HEK293 (cell line): ENCODE measurements around the gene PHF19.

Source experiments
- CTCF ChIA-PET: fragments of 350-600 bp; formaldehyde crosslinking; extraction: SDS; loops from one replicate; lab custom pipeline; 2021; ENCODE audit warnings: antibody characterized with exemption; lab: Yijun Ruan, JAX
- POLR2A ChIA-PET: fragments of 300-600 bp; formaldehyde crosslinking; extraction: SDS; loops from one replicate; lab custom pipeline; 2020; ENCODE audit warnings: antibody characterized with exemption, inconsistent platforms; lab: Yijun Ruan, JAX
- H3K27ac ChIP-seq: fragments of 200-500 bp; sonication (Bioruptor generic); 2 replicates; pipeline ENCODE4 v1.5.1; 2014; ENCODE audit warnings: low read depth, low read length, control low read depth, inconsistent platforms; ENCODE audit errors: extremely low read depth
- H3K36me3 ChIP-seq, 2 experiments: fragments of 200-500 bp in 1 of 2; sonication (Bioruptor generic) in 1 of 2; 1 replicate in 1 of 2; 2 replicates in 1 of 2; pipeline ENCODE4 v1.5.1; 2014 to 2017; ENCODE audit warnings: inconsistent platforms in 2 of 2, low read length in 2 of 2; ENCODE audit not compliant: control insufficient read depth in 2 of 2, insufficient read depth in 1 of 2
- H3K4me1 ChIP-seq: fragments of 200-500 bp; sonication (Bioruptor generic); 2 replicates; pipeline ENCODE4 v1.5.1; 2014; ENCODE audit warnings: mild to moderate bottlenecking, low read length, inconsistent platforms; ENCODE audit not compliant: control insufficient read depth, insufficient read depth
- H3K4me3 ChIP-seq: 2 replicates; pipeline ENCODE4 v1.5.1; 2011; ENCODE audit warnings: low read depth, mild to moderate bottlenecking, control low read depth, low read length, moderate library complexity
- H3K9me3 ChIP-seq: fragments of 200-500 bp; sonication (Bioruptor generic); 2 replicates; pipeline ENCODE4 v1.5.1; 2014; ENCODE audit warnings: low read depth, low read length, inconsistent platforms; ENCODE audit not compliant: control insufficient read depth, insufficient read depth
- GFI1B ChIP-seq: fragments of 450-650 bp; formaldehyde crosslinking; IDR thresholded peaks from 2 replicates; pipeline ENCODE4 v1.5.1; 2016; ENCODE audit warnings: missing biosample characterization, missing genetic modification characterization
- PATZ1 ChIP-seq: fragments of 450-650 bp; formaldehyde crosslinking; IDR thresholded peaks from 2 replicates; pipeline ENCODE4 v1.5.1; 2016; ENCODE audit warnings: missing biosample characterization, missing genetic modification characterization
- PBX3 ChIP-seq: sonication (generic); formaldehyde crosslinking; IDR thresholded peaks from 2 replicates; pipeline ENCODE4 v1.8.1; 2022; ENCODE audit warnings: mild to moderate bottlenecking, moderate library complexity, missing genetic modification reagents
- RBAK ChIP-seq: fragments of 450-650 bp; formaldehyde crosslinking; IDR thresholded peaks from 2 replicates; pipeline ENCODE4 v1.5.1; 2016; ENCODE audit warnings: missing biosample characterization, missing genetic modification characterization
- REST ChIP-seq: fragments of 450-650 bp; formaldehyde crosslinking; IDR thresholded peaks from 2 replicates; pipeline ENCODE4 v1.5.1; 2016; ENCODE audit warnings: missing biosample characterization, missing genetic modification characterization
- SALL2 ChIP-seq: fragments of 450-650 bp; formaldehyde crosslinking; IDR thresholded peaks from 2 replicates; pipeline ENCODE4 v1.5.0; 2017; ENCODE audit warnings: missing biosample characterization, mild to moderate bottlenecking, missing genetic modification characterization, borderline replicate concordance
- ZBTB7A ChIP-seq: fragments of 450-650 bp; formaldehyde crosslinking; IDR thresholded peaks from 2 replicates; pipeline ENCODE4 v1.5.1; 2016; ENCODE audit warnings: low read depth, missing biosample characterization, missing genetic modification characterization
- ZFP41 ChIP-seq: fragments of 450-650 bp; formaldehyde crosslinking; IDR thresholded peaks from 2 replicates; pipeline ENCODE4 v1.5.1; 2016; ENCODE audit warnings: missing biosample characterization, missing genetic modification characterization, borderline replicate concordance
- ZNF10 ChIP-seq: fragments of 450-650 bp; formaldehyde crosslinking; IDR thresholded peaks from 2 replicates; pipeline ENCODE4 v1.5.1; 2017; ENCODE audit warnings: missing biosample characterization, missing genetic modification characterization
- ZNF155 ChIP-seq: fragments of 450-650 bp; formaldehyde crosslinking; IDR thresholded peaks from 2 replicates; pipeline ENCODE4 v1.5.1; 2016; ENCODE audit warnings: missing biosample characterization, missing genetic modification characterization
- ZNF169 ChIP-seq: fragments of 450-650 bp; formaldehyde crosslinking; IDR thresholded peaks from 2 replicates; pipeline ENCODE4 v1.5.1; 2016; ENCODE audit warnings: missing biosample characterization, missing genetic modification characterization
- ZNF18 ChIP-seq: fragments of 450-650 bp; formaldehyde crosslinking; IDR thresholded peaks from 2 replicates; pipeline ENCODE4 v1.5.1; 2016; ENCODE audit warnings: missing biosample characterization, missing genetic modification characterization
- ZNF221 ChIP-seq: fragments of 450-650 bp; formaldehyde crosslinking; IDR thresholded peaks from 2 replicates; pipeline ENCODE4 v1.5.1; 2017; ENCODE audit warnings: missing biosample characterization, missing genetic modification characterization, borderline replicate concordance
- ZNF223 ChIP-seq: fragments of 450-650 bp; formaldehyde crosslinking; IDR thresholded peaks from 2 replicates; pipeline ENCODE4 v1.5.1; 2016; ENCODE audit warnings: missing biosample characterization, missing genetic modification characterization
- ZNF311 ChIP-seq: fragments of 450-650 bp; formaldehyde crosslinking; IDR thresholded peaks from 2 replicates; pipeline ENCODE4 v1.5.1; 2017; ENCODE audit warnings: missing biosample characterization, missing genetic modification characterization, borderline replicate concordance
- ZNF335 ChIP-seq: fragments of 450-650 bp; formaldehyde crosslinking; conservative IDR thresholded peaks from 2 replicates; pipeline ENCODE4 v1.5.1; 2016; ENCODE audit warnings: missing biosample characterization, missing genetic modification characterization
- ZNF529 ChIP-seq: fragments of 450-650 bp; formaldehyde crosslinking; IDR thresholded peaks from 2 replicates; pipeline ENCODE4 v1.5.1; 2017; ENCODE audit warnings: missing genetic modification characterization, missing biosample characterization; ENCODE audit not compliant: insufficient replicate concordance
- ZNF624 ChIP-seq: fragments of 450-650 bp; formaldehyde crosslinking; IDR thresholded peaks from 2 replicates; pipeline ENCODE4 v1.5.1; 2017; ENCODE audit warnings: missing biosample characterization, missing genetic modification characterization
- ZNF626 ChIP-seq: fragments of 450-650 bp; sonication (Bioruptor Pico); formaldehyde crosslinking; IDR thresholded peaks from 2 replicates; pipeline ENCODE4 v1.5.1; 2018; ENCODE audit warnings: missing biosample characterization, missing genetic modification characterization, inconsistent platforms
- ZNF704 ChIP-seq: fragments of 450-650 bp; formaldehyde crosslinking; IDR thresholded peaks from 2 replicates; pipeline ENCODE4 v1.5.1; 2016; ENCODE audit warnings: missing biosample characterization, missing genetic modification characterization
- ZNF843 ChIP-seq: fragments of 450-650 bp; formaldehyde crosslinking; IDR thresholded peaks from 2 replicates; pipeline ENCODE4 v1.5.1; 2016; ENCODE audit warnings: missing biosample characterization, missing genetic modification characterization
- ZSCAN5A ChIP-seq: fragments of 450-650 bp; formaldehyde crosslinking; IDR thresholded peaks from 2 replicates; pipeline ENCODE4 v1.5.1; 2016; ENCODE audit warnings: missing biosample characterization, missing genetic modification characterization

PHF19 gene

GRCh38 chr9:120830151-120830550 is 46.8 kb downstream of the PHF19 start:
- TF ChIP-seq ZNF221 (tag by site-specific recombination) (no peak), RBAK (tag by site-specific recombination) (no peak), ZNF704 (tag by site-specific recombination) (no peak), GFI1B (tag by site-specific recombination) (no peak), PBX3 (CRISPR knock-in tag) (no peak), ZNF311 (tag by site-specific recombination) (no peak), ZFP41 (tag by site-specific recombination) (no peak), ZNF624 (tag by site-specific recombination) (no peak), ZNF335 (tag by site-specific recombination) (no peak), SALL2 (tag by site-specific recombination) (no peak), ZNF626 (tag by site-specific recombination) (no peak), ZNF10 (tag by site-specific recombination) (no peak), REST (tag by site-specific recombination) (no peak), ZBTB7A (tag by site-specific recombination) (no peak)
- ChIA-PET POLR2A (no interaction called here), CTCF (no interaction called here)
- H3K27ac ChIP-seq = no peak overlapping the region
- H3K4me3 ChIP-seq = no peak overlapping the region
- no peaks in the 10 kb centered on the region for H3K9me3 ChIP-seq
- no peaks in the 10 kb centered on the region for H3K36me3 ChIP-seq
- H3K4me1 ChIP-seq = no peaks in the 10 kb centered on the region

GRCh38 chr9:120829650-120830049 is 47.3 kb downstream of the PHF19 start:
- Histone ChIP-seq H3K4me1 (no peaks in the 10 kb centered on the region), H3K9me3 (no peaks in the 10 kb centered on the region), H3K27ac (no peak overlapping the region), H3K36me3 (no peaks in the 10 kb centered on the region), H3K4me3 (no peak overlapping the region)
- POLR2A ChIA-PET = no interaction called here
- CTCF ChIA-PET = no interaction called here
- TF ChIP-seq ZNF18 (no peak), ZNF169 (no peak), ZNF529 (no peak), ZNF155 (no peak), ZSCAN5A (tag by site-specific recombination) (no peak), ZNF223 (no peak), GFI1B (tag by site-specific recombination) (no peak), ZNF843 (tag by site-specific recombination) (no peak), PATZ1 (no peak), ZNF624 (tag by site-specific recombination) (no peak)
